ENCODE results near the gene COX10.
A peak's percentile ranks its signal among the peaks of the same experiment; 100 is the strongest.

Gene COX10

DNA sequence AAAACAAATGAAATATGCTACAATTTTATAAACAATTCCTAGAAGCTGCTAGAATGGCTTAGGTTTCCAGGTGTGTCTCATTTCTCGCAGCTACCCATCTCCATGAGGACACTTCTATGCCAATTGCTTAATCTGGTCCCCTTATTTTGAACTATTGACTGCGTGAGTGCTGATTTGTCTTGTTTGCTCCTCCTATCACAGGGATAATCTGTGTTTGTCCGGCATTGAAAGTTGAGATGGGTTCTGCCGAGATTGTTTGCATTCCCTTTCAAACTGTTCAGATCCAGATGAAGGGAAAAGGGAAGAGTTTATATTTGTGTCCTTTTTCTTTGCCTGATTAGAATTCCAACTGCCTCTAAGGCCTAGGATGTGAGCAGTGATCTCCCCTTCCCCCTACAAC lies 21.7 kb upstream of the COX10 start:
- DNase-seq (ENCODE audit: insufficient read length, low spot score) (no peak), FAIRE-seq (no peak)
- TF ChIP-seq POLR2AphosphoS5 (IDR thresholded peaks at IDR 0.05; ENCODE audit: low read depth, low read length), result no peak
- TF ChIP-seq POLR2A (IDR thresholded peaks at IDR 0.05; ENCODE audit: low read depth, low read length), result no peak
- no peak for TF ChIP-seq POU2F2 (IDR thresholded peaks at IDR 0.05; ENCODE audit: low read depth, low read length)
- TF ChIP-seq PAX5 (IDR thresholded peaks at IDR 0.05; ENCODE audit: insufficient read depth, low read length, severe bottlenecking), result no peak
- TF ChIP-seq SPI1 (IDR thresholded peaks at IDR 0.05; ENCODE audit: low read depth, low read length), result no peak
- no peak for TF ChIP-seq TAF1 (IDR thresholded peaks at IDR 0.05; ENCODE audit: low read depth, low read length)

DNA sequence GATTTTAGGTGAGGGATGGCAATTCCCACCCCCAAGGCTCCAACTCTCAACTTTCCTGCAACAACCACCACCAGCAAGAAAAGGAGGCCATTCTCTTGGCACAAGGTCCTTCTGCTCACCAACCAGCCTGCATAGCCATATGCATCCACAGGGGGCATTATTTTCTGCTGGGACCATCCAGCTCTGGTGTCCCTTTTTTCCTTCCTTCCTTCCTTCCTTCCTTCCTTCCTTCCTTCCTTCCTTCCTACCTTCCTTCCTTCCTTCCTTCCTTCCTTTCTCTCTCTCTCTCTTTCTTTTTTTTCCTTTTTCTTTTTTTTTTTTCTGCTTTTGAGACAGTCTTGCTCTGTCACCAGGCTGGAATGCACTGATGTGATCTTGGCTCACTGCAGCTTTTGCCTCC lies 21.1 kb upstream of the COX10 start:
- FAIRE-seq, result no peak

DNA sequence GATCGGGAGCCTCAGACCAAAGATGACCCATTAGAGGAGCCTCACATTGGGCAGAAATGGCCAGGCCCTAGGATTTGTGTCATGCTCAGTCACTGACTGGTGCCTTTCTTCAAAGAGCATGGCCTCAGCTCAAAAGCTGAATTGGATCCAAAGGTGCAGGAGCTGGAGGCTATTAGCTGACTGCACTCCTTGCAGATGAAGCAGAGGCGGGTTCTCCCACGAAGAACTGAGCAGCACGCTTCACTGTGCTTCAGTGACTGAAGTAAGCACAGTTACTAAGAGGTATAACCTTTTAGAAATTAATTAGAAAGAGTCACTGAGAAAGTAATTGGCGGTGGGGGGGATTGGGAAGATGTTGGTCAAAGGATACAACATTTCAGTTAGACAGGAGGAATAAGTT lies 18.7 kb upstream of the COX10 start:
- TF ChIP-seq SPI1 (IDR thresholded peaks at IDR 0.05; ENCODE audit: low read depth, low read length) (no peak), TAF1 (IDR thresholded peaks at IDR 0.05; ENCODE audit: low read depth, low read length) (no peak), POLR2AphosphoS5 (IDR thresholded peaks at IDR 0.05; ENCODE audit: low read depth, low read length) (no peak), POLR2A (IDR thresholded peaks at IDR 0.05; ENCODE audit: low read depth, low read length) (no peak), PAX5 (IDR thresholded peaks at IDR 0.05; ENCODE audit: insufficient read depth, low read length, severe bottlenecking) (no peak), POU2F2 (IDR thresholded peaks at IDR 0.05; ENCODE audit: low read depth, low read length) (no peak)
- FAIRE-seq, result no peak

More for the DNA sequence above, 21.1 kb upstream of the COX10 start:
- TF ChIP-seq SPI1 (IDR thresholded peaks at IDR 0.05; ENCODE audit: low read depth, low read length), result no peak
- no peak for DNase-seq (ENCODE audit: insufficient read length, low spot score)

DNA sequence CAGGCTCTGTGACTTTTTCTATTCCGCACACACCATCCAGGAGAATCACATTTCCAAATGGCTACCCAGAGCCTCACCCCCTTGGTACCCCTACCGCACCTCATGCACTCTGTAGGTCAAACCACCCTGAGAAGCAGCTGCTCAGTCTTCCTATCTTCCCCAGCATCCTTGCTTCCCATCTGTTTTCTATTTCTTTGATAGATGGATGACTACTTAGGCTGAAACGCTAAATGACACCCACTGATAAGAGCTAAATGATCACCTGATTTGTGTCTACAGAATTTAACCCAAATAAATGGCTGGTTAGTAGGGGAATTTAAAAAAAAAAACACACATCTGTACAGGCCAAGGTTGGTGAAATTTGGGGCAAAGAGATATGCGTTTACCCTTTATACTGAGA lies 17.6 kb upstream of the COX10 start:
- TF ChIP-seq POLR2A (IDR thresholded peaks at IDR 0.05; ENCODE audit: low read depth, low read length), result no peak
- no peak for TF ChIP-seq POU2F2 (IDR thresholded peaks at IDR 0.05; ENCODE audit: low read depth, low read length)
- no peak for TF ChIP-seq POLR2AphosphoS5 (IDR thresholded peaks at IDR 0.05; ENCODE audit: low read depth, low read length)
- TF ChIP-seq TAF1 (IDR thresholded peaks at IDR 0.05; ENCODE audit: low read depth, low read length), result no peak
- no peak for TF ChIP-seq SPI1 (IDR thresholded peaks at IDR 0.05; ENCODE audit: low read depth, low read length)
- no peak for TF ChIP-seq PAX5 (IDR thresholded peaks at IDR 0.05; ENCODE audit: insufficient read depth, low read length, severe bottlenecking)
- no peak for DNase-seq (ENCODE audit: insufficient read length, low spot score)
- FAIRE-seq, result no peak

More for the DNA sequence above, 18.7 kb upstream of the COX10 start:
- no peak for DNase-seq (ENCODE audit: insufficient read length, low spot score)

DNA sequence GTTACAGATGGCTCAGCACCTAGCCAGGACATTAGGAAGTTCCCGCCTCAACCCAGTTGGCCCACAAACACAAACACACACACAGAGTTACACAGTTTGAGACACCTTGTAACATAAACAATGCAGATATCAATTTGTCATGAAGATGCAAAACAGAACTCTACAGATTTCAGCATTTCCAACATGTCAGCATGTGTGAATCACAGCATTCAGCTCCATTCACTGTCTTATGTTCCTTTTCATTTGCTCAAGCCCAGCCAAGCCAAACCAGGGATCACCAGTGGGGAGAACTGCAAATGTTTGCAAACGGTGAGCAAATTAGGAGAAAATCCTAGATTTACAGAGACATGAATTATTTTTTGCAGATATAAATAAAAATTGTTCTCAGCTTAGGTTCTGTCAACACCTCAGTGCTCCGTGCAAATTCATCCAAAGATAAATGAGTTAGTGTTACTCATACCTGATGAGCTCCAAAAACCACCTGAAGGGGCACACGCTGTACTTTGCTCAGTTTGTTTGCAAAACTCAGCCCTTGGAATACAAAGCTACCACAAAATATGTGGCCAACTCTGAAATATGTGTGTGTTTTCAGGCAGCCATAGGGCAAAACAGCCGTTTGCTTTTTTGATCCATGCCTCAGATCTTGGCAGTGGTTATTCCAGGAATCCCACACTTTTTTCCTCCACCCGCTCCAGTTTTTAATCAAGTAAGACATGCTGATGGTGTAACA lies 16.3 kb upstream of the COX10 start:
- DNase-seq (ENCODE audit: insufficient read length, low spot score) (no peak), FAIRE-seq (peak; percentile 16)
- TF ChIP-seq SPI1 (IDR thresholded peaks at IDR 0.05; ENCODE audit: low read depth, low read length), result no peak
- no peak for TF ChIP-seq POLR2A (IDR thresholded peaks at IDR 0.05; ENCODE audit: low read depth, low read length)
- TF ChIP-seq PAX5 (IDR thresholded peaks at IDR 0.05; ENCODE audit: insufficient read depth, low read length, severe bottlenecking), result no peak
- TF ChIP-seq TAF1 (IDR thresholded peaks at IDR 0.05; ENCODE audit: low read depth, low read length), result no peak
- TF ChIP-seq POU2F2 (IDR thresholded peaks at IDR 0.05; ENCODE audit: low read depth, low read length), result no peak
- TF ChIP-seq POLR2AphosphoS5 (IDR thresholded peaks at IDR 0.05; ENCODE audit: low read depth, low read length), result no peak

DNA sequence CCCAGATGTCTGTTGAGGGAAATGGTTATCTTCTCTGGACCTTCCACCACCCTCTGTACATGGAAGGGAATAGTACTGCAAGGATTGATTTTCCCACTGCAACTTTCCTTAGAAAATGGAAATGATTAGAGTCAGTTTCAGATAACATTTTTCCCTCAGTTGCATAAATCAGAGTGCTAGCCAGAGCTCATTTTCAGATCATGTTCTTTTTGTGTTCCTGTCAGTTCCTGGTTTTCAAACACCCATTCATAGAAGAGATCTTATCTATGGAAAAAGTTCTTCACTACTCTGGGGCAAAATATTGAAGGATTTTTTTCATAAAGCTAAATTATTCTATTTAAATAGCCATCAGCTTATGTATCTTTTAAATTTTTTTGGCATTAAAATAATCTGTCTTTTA lies 11.7 kb upstream of the COX10 start:
- TF ChIP-seq POLR2AphosphoS5 (IDR thresholded peaks at IDR 0.05; ENCODE audit: low read depth, low read length) (no peak), POU2F2 (IDR thresholded peaks at IDR 0.05; ENCODE audit: low read depth, low read length) (no peak), PAX5 (IDR thresholded peaks at IDR 0.05; ENCODE audit: insufficient read depth, low read length, severe bottlenecking) (no peak), SPI1 (IDR thresholded peaks at IDR 0.05; ENCODE audit: low read depth, low read length) (no peak), POLR2A (IDR thresholded peaks at IDR 0.05; ENCODE audit: low read depth, low read length) (no peak), TAF1 (IDR thresholded peaks at IDR 0.05; ENCODE audit: low read depth, low read length) (no peak)
- FAIRE-seq (no peak), DNase-seq (ENCODE audit: insufficient read length, low spot score) (no peak)

DNA sequence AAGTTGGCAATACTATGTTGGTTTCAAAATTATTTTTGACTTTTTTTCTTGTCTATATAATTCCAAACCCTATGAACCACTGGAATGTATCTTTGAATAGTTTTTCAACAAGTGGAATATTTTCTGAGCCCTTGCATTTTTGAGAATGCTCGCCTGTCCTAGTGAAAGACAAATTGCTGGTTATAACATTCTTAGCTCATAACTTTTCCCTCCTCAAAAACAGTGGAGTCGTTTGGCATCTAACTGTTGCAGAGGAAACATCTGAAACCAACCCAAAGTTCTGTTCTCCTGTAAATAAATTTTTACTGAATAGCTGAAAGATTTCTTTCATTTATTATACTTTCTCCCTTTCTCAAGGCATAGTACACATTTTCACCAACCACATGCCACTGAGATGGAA lies 11.3 kb upstream of the COX10 start:
- no peak for FAIRE-seq
- TF ChIP-seq PAX5 (IDR thresholded peaks at IDR 0.05; ENCODE audit: insufficient read depth, low read length, severe bottlenecking), result no peak
- no peak for TF ChIP-seq POLR2A (IDR thresholded peaks at IDR 0.05; ENCODE audit: low read depth, low read length)
- TF ChIP-seq SPI1 (IDR thresholded peaks at IDR 0.05; ENCODE audit: low read depth, low read length), result no peak
- TF ChIP-seq POLR2AphosphoS5 (IDR thresholded peaks at IDR 0.05; ENCODE audit: low read depth, low read length), result no peak
- TF ChIP-seq TAF1 (IDR thresholded peaks at IDR 0.05; ENCODE audit: low read depth, low read length), result no peak
- no peak for TF ChIP-seq POU2F2 (IDR thresholded peaks at IDR 0.05; ENCODE audit: low read depth, low read length)

DNA sequence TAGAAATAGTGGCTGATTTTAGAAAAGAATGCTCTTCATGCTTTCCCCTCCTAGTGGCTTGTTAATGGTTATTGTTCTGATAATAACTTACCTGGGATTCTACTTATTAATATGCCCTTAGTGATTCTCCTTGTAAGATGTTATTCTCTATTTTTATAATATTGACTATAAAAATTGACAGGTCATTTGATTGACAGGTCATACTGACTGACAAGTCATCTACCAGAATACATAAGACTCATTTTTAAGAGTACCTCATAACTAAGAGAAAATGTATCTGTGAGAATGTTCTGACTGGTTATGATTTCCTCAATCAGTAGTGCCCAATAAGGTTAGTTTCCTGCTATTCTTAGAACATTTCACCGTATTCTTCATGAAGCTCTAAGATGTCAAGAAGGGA lies 8.6 kb upstream of the COX10 start:
- no peak for DNase-seq (ENCODE audit: insufficient read length, low spot score)
- no peak for FAIRE-seq
- no peak for TF ChIP-seq SPI1 (IDR thresholded peaks at IDR 0.05; ENCODE audit: low read depth, low read length)
- no peak for TF ChIP-seq POLR2AphosphoS5 (IDR thresholded peaks at IDR 0.05; ENCODE audit: low read depth, low read length)
- no peak for TF ChIP-seq TAF1 (IDR thresholded peaks at IDR 0.05; ENCODE audit: low read depth, low read length)
- TF ChIP-seq POLR2A (IDR thresholded peaks at IDR 0.05; ENCODE audit: low read depth, low read length), result no peak
- TF ChIP-seq POU2F2 (IDR thresholded peaks at IDR 0.05; ENCODE audit: low read depth, low read length), result no peak
- no peak for TF ChIP-seq PAX5 (IDR thresholded peaks at IDR 0.05; ENCODE audit: insufficient read depth, low read length, severe bottlenecking)

More for the DNA sequence above, 11.3 kb upstream of the COX10 start:
- DNase-seq (ENCODE audit: insufficient read length, low spot score), result no peak

DNA sequence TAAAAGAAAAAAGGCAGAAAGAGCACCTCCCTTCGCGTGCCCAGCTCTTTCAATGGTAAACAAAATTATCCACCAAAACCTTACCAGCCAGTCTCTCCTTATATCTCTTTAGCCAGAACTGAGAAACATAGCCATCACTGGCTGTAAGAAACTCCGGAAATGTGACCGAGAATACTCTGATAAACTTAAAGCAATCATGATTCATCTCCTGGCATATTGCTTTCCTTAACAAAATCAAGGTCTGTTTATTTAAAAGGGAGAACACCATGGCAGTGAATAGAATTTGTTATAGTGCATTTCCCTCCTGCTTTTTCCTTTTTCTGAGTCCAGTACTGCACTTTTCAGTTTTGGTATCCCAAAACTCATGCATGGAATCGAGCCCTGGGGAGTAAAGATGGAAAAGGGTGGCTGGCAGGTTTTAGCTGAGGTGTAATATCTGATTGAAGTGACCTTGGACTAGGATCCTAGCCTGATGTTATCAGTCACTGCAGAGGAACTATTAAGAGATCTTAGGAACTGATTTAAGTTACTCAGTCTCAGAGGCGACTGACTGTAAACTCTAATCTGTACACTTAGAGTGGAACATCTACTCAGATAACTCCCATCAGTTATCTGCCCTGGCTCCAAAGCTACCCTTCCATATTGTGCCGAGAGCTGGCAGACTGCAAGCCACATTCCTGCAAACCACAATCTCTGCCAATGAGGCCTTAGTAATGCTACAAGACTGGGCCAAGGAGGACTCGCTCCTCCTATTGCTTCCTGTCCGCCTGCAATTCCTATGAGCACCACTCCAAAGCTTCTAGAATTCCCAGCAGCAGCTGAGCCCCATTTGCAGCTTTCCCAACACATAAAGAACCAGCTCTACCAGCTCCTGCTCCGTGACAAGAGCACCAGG lies 7.4 kb upstream of the COX10 start:
- DNase-seq (ENCODE audit: insufficient read length, low spot score), result no peak
- TF ChIP-seq POLR2A (IDR thresholded peaks at IDR 0.05; ENCODE audit: low read depth, low read length) (no peak), TAF1 (IDR thresholded peaks at IDR 0.05; ENCODE audit: low read depth, low read length) (no peak), POU2F2 (IDR thresholded peaks at IDR 0.05; ENCODE audit: low read depth, low read length) (no peak), SPI1 (IDR thresholded peaks at IDR 0.05; ENCODE audit: low read depth, low read length) (no peak)
- no peak for FAIRE-seq

Data from GM12891 (cell line).